ENCODE measurements around the gene CAPN13.

Gene CAPN13

DNA sequence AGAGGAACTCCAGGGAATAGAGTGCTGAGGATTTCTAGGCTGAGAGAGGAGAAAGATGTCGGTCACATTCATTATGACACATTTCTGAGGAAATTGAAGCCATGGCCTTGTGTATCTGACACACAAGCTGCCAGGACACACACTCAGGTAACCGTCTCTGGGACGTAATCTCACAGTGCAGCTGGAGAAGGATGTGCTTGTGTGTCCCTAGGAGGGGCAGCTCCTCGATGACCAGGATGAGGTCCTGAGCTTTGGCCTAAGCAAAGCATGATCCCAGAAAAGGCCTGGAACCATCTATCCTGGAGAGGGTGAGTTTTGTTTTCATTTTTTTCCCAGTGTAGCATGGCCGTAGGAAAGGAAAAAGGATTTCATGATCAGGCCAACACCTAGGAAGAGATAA, 102.2 kb downstream of the CAPN13 start:
- H3K4me1 ChIP-seq (ENCODE audit: control insufficient read depth, low read length) = no peaks in the 10 kb centered on the region
- H3K9me2 ChIP-seq (replicated peaks; ENCODE audit: control insufficient read depth, low read length) = no peaks in the 10 kb centered on the region
- H3K4me3 ChIP-seq (ENCODE audit: low read length) = no peak overlapping the region
- H3K79me2 ChIP-seq (ENCODE audit: control insufficient read depth, low read length) = no peaks in the 10 kb centered on the region
- H3K27ac ChIP-seq (ENCODE audit: low read depth, low read length) = no peak overlapping the region
- H3K4me2 ChIP-seq (ENCODE audit: low read length) = no peak overlapping the region
- no peak for TF ChIP-seq EZH2phosphoT487 (IDR thresholded peaks at IDR 0.05; ENCODE audit: borderline replicate concordance, low read length)
- TF ChIP-seq, protein P1, sequence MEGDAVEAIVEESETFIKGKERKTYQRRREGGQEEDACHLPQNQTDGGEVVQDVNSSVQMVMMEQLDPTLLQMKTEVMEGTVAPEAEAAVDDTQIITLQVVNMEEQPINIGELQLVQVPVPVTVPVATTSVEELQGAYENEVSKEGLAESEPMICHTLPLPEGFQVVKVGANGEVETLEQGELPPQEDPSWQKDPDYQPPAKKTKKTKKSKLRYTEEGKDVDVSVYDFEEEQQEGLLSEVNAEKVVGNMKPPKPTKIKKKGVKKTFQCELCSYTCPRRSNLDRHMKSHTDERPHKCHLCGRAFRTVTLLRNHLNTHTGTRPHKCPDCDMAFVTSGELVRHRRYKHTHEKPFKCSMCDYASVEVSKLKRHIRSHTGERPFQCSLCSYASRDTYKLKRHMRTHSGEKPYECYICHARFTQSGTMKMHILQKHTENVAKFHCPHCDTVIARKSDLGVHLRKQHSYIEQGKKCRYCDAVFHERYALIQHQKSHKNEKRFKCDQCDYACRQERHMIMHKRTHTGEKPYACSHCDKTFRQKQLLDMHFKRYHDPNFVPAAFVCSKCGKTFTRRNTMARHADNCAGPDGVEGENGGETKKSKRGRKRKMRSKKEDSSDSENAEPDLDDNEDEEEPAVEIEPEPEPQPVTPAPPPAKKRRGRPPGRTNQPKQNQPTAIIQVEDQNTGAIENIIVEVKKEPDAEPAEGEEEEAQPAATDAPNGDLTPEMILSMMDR (IDR thresholded peaks at IDR 0.05; ENCODE audit: low read depth, low read length, poor library complexity, severe bottlenecking) = no peak
- H3F3A ChIP-seq (ENCODE audit: control insufficient read depth, insufficient read depth) = no peaks in the 10 kb centered on the region
- 0 out of 2 replicates have a peak, but pooled peaks cover 4% of the 10 kb centered on the region for H3K27me3 ChIP-seq (ENCODE audit: control insufficient read depth, low read length)
- no peaks in the 10 kb centered on the region for H3K36me3 ChIP-seq (ENCODE audit: control insufficient read depth, low read length)
- H3K9me3 ChIP-seq (ENCODE audit: control insufficient read depth, insufficient read depth, low read length) = peaks cover 17% of the 10 kb centered on the region
- no peaks in the 10 kb centered on the region for H4K20me1 ChIP-seq (ENCODE audit: control insufficient read depth, insufficient read depth, low read depth, low read length)

DNA sequence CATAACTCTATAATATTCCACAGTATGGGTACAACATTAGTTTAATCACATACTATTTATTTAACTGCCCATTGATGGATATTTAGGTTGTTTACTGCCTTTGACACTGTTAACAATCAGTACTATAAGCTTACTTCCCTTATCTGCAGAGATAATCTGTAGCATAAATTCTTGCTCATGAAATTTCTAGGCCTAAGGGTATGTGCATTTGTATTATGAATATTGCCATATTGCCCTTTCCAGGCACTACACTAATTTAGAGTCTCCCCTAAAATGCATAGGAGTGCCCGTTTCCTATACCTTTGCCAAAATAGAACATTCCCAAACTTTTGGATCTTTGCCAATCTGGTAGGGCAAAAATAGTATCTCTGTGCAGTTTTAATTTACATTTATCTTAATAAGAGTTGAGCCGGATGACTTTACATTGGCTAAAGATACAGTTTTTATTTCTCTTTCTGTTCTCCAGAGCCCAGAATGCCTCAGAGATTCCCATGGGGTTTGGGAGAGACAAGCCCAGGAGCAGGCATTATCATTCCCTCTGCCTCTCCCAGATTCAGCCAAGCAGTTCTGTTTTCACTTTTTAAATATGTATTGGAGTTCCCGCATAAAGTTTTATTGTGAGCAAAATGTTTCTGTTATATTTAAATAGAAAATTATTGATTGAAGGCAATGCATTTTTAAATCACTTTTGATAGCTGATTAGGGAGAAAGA, 102.8 kb downstream of the CAPN13 start:
- no peaks in the 10 kb centered on the region for H3K79me2 ChIP-seq (ENCODE audit: control insufficient read depth, low read length)
- H3K4me2 ChIP-seq (ENCODE audit: low read length) = no peak overlapping the region
- no peak overlapping the region for H3K4me3 ChIP-seq (ENCODE audit: low read length)
- 0 out of 2 replicates have a peak, but pooled peaks cover 4% of the 10 kb centered on the region for H3K27me3 ChIP-seq (ENCODE audit: control insufficient read depth, low read length)
- no peaks in the 10 kb centered on the region for H3K9me2 ChIP-seq (replicated peaks; ENCODE audit: control insufficient read depth, low read length)
- no peak overlapping the region for H3K27ac ChIP-seq (ENCODE audit: low read depth, low read length)
- no peaks in the 10 kb centered on the region for H3K4me1 ChIP-seq (ENCODE audit: control insufficient read depth, low read length)
- H3K36me3 ChIP-seq (ENCODE audit: control insufficient read depth, low read length) = no peaks in the 10 kb centered on the region
- H3F3A ChIP-seq (ENCODE audit: control insufficient read depth, insufficient read depth) = no peaks in the 10 kb centered on the region
- no peaks in the 10 kb centered on the region for H4K20me1 ChIP-seq (ENCODE audit: control insufficient read depth, insufficient read depth, low read depth, low read length)
- TF ChIP-seq, protein P1 (IDR thresholded peaks at IDR 0.05; ENCODE audit: low read depth, low read length, poor library complexity, severe bottlenecking) = no peak
- TF ChIP-seq EZH2phosphoT487 (IDR thresholded peaks at IDR 0.05; ENCODE audit: borderline replicate concordance, low read length) = no peak
- H3K9me3 ChIP-seq (ENCODE audit: control insufficient read depth, insufficient read depth, low read length) = peaks cover 17% of the 10 kb centered on the region

DNA sequence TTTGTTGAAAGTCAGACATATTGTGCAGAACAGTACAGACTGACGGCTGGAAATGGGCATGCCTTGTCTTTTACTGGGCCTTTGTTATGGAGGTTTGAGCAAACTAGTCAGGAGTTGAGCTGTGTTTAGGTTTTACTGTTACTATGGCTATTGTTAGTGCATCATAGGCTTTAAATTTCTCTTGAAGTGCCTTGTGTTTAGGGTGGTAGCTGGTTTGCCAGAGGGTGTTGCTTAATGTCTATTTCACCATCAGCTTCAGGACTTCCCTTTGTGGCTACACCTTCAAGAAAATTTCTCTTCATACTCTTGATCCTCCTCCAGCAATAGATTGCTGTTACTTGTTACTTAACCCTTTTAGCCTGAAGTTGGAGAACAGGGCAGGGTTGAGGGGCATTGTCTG, 104.6 kb downstream of the CAPN13 start:
- Histone ChIP-seq H3K4me2 (ENCODE audit: low read length) (no peak overlapping the region), H3K4me3 (ENCODE audit: low read length) (no peak overlapping the region), H3F3A (ENCODE audit: control insufficient read depth, insufficient read depth) (no peaks in the 10 kb centered on the region), H3K79me2 (ENCODE audit: control insufficient read depth, low read length) (no peaks in the 10 kb centered on the region), H4K20me1 (ENCODE audit: control insufficient read depth, insufficient read depth, low read depth, low read length) (no peaks in the 10 kb centered on the region), H3K36me3 (ENCODE audit: control insufficient read depth, low read length) (no peaks in the 10 kb centered on the region), H3K9me3 (ENCODE audit: control insufficient read depth, insufficient read depth, low read length) (peaks cover 17% of the 10 kb centered on the region), H3K9me2 (replicated peaks; ENCODE audit: control insufficient read depth, low read length) (no peaks in the 10 kb centered on the region), H3K27ac (ENCODE audit: low read depth, low read length) (no peak overlapping the region), H3K4me1 (ENCODE audit: control insufficient read depth, low read length) (no peaks in the 10 kb centered on the region), H3K27me3 (ENCODE audit: control insufficient read depth, low read length) (0 out of 2 replicates have a peak, but pooled peaks cover 6% of the 10 kb centered on the region)
- TF ChIP-seq, protein P1 (IDR thresholded peaks at IDR 0.05; ENCODE audit: low read depth, low read length, poor library complexity, severe bottlenecking) = no peak
- TF ChIP-seq EZH2phosphoT487 (IDR thresholded peaks at IDR 0.05; ENCODE audit: borderline replicate concordance, low read length) = no peak
